GM12878 (cell line): ENCODE measurements around the gene SPTLC2. TPM values are rescaled to one million over a fixed set of nuclear protein-coding genes. Genes with fewer than 3 reads are reported as not detected.

Experiments
- ATAC-seq: fragments of 200-7000 bp; cut with Tn5 transposase; 3 replicates; pipeline ENCODE4 v1.9.1; 2020; ENCODE audit warnings: mild to moderate bottlenecking, moderate library complexity
- BruUV-seq: library from RNA; stranded (reverse); fragments of 400-500 nt; replicated peaks from 2 replicates; lab custom pipeline; 2021; lab: Mats Ljungman, UMichigan
- CTCF ChIA-PET: fragments of 300-600 bp; sonication (Branson Sonifier 250); formaldehyde crosslinking; extraction: SDS; loops from one replicate; lab custom pipeline; 2021; ENCODE audit warnings: inconsistent platforms; lab: Yijun Ruan, JAX
- POLR2A ChIA-PET: fragments of 350-600 bp; formaldehyde crosslinking; extraction: SDS; loops from one replicate; lab custom pipeline; 2021; ENCODE audit warnings: inconsistent platforms; lab: Charles Lee
- RAD21 ChIA-PET: fragments of 300-600 bp; sonication (Branson Sonifier 250); formaldehyde crosslinking; loops from one replicate; lab custom pipeline; 2023; ENCODE audit warnings: antibody characterized with exemption; ENCODE audit not compliant: unreplicated experiment; lab: Charles Lee
- SMC1A ChIA-PET: fragments of 300-600 bp; sonication (Branson Sonifier 250); formaldehyde crosslinking; loops from one replicate; lab custom pipeline; 2023; ENCODE audit not compliant: unreplicated experiment, uncharacterized antibody; lab: Charles Lee
- DNase-seq: peaks from one replicate; pipeline ENCODE4 v3.0.0-alpha.2; 2011; ENCODE audit warnings: low read depth, low spot score
- FAIRE-seq: peaks from 3 replicates; lab custom pipeline; 2011; peaks lifted over from hg19 to GRCh38; lab: Jason Lieb, UNC
- H2AFZ ChIP-seq: 2 replicates; pipeline ENCODE4 v1.6.0; 2011; ENCODE audit warnings: low read depth, low read length, control low read depth; ENCODE audit not compliant: control insufficient read depth
- H3K27ac ChIP-seq: 2 replicates; pipeline ENCODE4 v1.5.1; 2011; ENCODE audit warnings: control low read depth; ENCODE audit not compliant: control insufficient read depth, insufficient read depth
- H3K27me3 ChIP-seq, 2 experiments: replicated peaks in 1 of 2; 2 replicates each; pipeline versions ENCODE4 v1.6.0 to v1.6.1; 2011; ENCODE audit warnings: low read length in 1 of 2; ENCODE audit not compliant: control insufficient read depth in 2 of 2, insufficient read depth in 2 of 2
- H3K36me3 ChIP-seq, 2 experiments: 2 replicates each; pipeline ENCODE4 v1.5.1; 2011; ENCODE audit warnings: low read length in 1 of 2; ENCODE audit not compliant: control insufficient read depth in 2 of 2, insufficient read depth in 2 of 2
- H3K4me1 ChIP-seq: 2 replicates; pipeline ENCODE4 v1.6.1; 2011; ENCODE audit warnings: mild to moderate bottlenecking, low read length, moderate library complexity, mixed read lengths; ENCODE audit not compliant: control insufficient read depth, insufficient read depth
- H3K4me2 ChIP-seq: 2 replicates; pipeline ENCODE4 v1.6.0; 2011; ENCODE audit warnings: control low read depth; ENCODE audit not compliant: control insufficient read depth, insufficient read depth
- H3K4me3 ChIP-seq: fragments of 200-600 bp; sonication (generic); 2 replicates; pipeline ENCODE4 v1.5.1; 2016
- H3K79me2 ChIP-seq: 2 replicates; pipeline ENCODE4 v1.6.0; 2011; ENCODE audit warnings: low read length; ENCODE audit not compliant: control insufficient read depth, insufficient read depth
- H3K9ac ChIP-seq: 2 replicates; pipeline ENCODE4 v1.8.0; 2011; ENCODE audit warnings: low read length, control low read depth, mixed read lengths; ENCODE audit not compliant: control insufficient read depth, insufficient read depth
- H3K9me3 ChIP-seq: replicated peaks from 3 replicates; pipeline ENCODE4 v1.5.1; 2011; ENCODE audit warnings: mild to moderate bottlenecking, low read length; ENCODE audit not compliant: control insufficient read depth, insufficient read depth
- H4K20me1 ChIP-seq: 2 replicates; pipeline ENCODE4 v1.6.0; 2011; ENCODE audit not compliant: control insufficient read depth, insufficient read depth
- MEF2B ChIP-seq: fragments of 450-650 bp; IDR thresholded peaks from 2 replicates; pipeline ENCODE4 v1.6.1; 2018; ENCODE audit warnings: mild to moderate bottlenecking, moderate library complexity; ENCODE audit not compliant: partially characterized antibody, poor library complexity, severe bottlenecking
- RBBP5 ChIP-seq: fragments of 200-600 bp; sonication (generic); conservative IDR thresholded peaks from 2 replicates; pipeline ENCODE4 v1.6.1; 2016
- RELA ChIP-seq: fragments of 450-650 bp; IDR thresholded peaks from 2 replicates; pipeline ENCODE4 v1.8.0; 2014; ENCODE audit warnings: borderline replicate concordance; ENCODE audit not compliant: partially characterized antibody
- SMAD1 ChIP-seq: fragments of 450-650 bp; IDR thresholded peaks from 2 replicates; pipeline ENCODE4 v1.6.1; 2018; ENCODE audit warnings: mild to moderate bottlenecking, low read depth; ENCODE audit not compliant: partially characterized antibody
- SRF ChIP-seq, 2 experiments: IDR thresholded peaks; 2 replicates each; pipeline ENCODE4 v1.6.1; 2011; ENCODE audit warnings: low read depth in 2 of 2, low read length in 2 of 2, mild to moderate bottlenecking in 1 of 2, moderate library complexity in 1 of 2
- WRNIP1 ChIP-seq: IDR thresholded peaks from 2 replicates; pipeline ENCODE4 v1.6.1; 2011; ENCODE audit warnings: low read depth, low read length, improper control_type of control experiment, borderline replicate concordance
- WGBS: methylation state at CpG from one replicate; pipeline ENCODE4 v1.1.6; 2016; ENCODE audit warnings: low lambda C conversion rate; ENCODE audit not compliant: insufficient replicate concordance, insufficient coverage; ENCODE audit errors: missing lambda C conversion rate; 5-methylcytosine and 5-hydroxymethylcytosine counted together
- in situ Hi-C: fragments of 300-500 bp; cut with MboI; formaldehyde crosslinking; loops from 9 replicates; pipeline ENCODE4 v1.14.3; 2018; ENCODE audit warnings: mixed read lengths
- intact Hi-C: fragments of 100-400 bp; cut with micrococcal nuclease; formaldehyde crosslinking; loops from one replicate; pipeline ENCODE4 v1.14.2; 2022; ENCODE audit not compliant: unreplicated experiment
- polyA plus RNA-seq, 11 experiments: library from polyadenylated mRNA; depleted of rRNA in 4 of 11; unstranded in 6 of 11; stranded (reverse) in 5 of 11; fragments of >200 nt; fragmentation: Nextera tagmentation in 4 of 11; fragmentation: Illumina TruSeq in 1 of 11; extraction: Ambion mirVana in 4 of 11; extraction: Trizol in 1 of 11; gene quantifications; 1 replicate in 1 of 11; 2 replicates in 10 of 11; pipeline versions ENCODE4 v1.2.1 to v1.2.3, GENCODE V29; 2011 to 2016; ENCODE audit warnings: inconsistent platforms in 2 of 11, missing spikeins in 2 of 11, low read depth in 1 of 11
- total RNA-seq, 4 experiments: library from RNA; depleted of rRNA in 3 of 4; stranded (reverse); fragments of >200 nt in 3 of 4; fragmentation: Illumina TruSeq in 1 of 4; extraction: Trizol in 1 of 4; gene quantifications; 2 replicates each; pipeline versions ENCODE4 v1.2.1 to v1.2.3, GENCODE V29; 2013 to 2021

Gene SPTLC2
- total and polyA plus RNA-seq, 10 of the 15 experiments (the other 5 are each of a cell fraction or from before 2014, with no cell fraction given) = 6.9 to 35.1 (median 19.7) TPM

- no peak for TF ChIP-seq SMAD1
- TF ChIP-seq WRNIP1 = no peak
- no peak for TF ChIP-seq MEF2B
These were observed 100.3 kb downstream of the SPTLC2 start (continued) for GRCh38 chr14:77516126-77516525.

- POLR2A ChIA-PET = no interaction called here
- Histone ChIP-seq H4K20me1 (no peaks in the 10 kb centered on the region), H3K27me3 (no peaks in the 10 kb centered on the region), H3K4me2 (no peak overlapping the region), H3K9me3 (no peaks in the 10 kb centered on the region), H3K9ac (no peak overlapping the region), H3K36me3 (peaks cover 3 to 10% of the 10 kb centered on the region in 2 experiments; a peak in 2 of 4 replicates), H3K27ac (no peak overlapping the region), H3K79me2 (no peaks in the 10 kb centered on the region), H3K4me3 (no peak overlapping the region), H3K4me1 (no peaks in the 10 kb centered on the region), H2AFZ (no peak overlapping the region)
- ATAC-seq = no peak
- SMC1A ChIA-PET = no interaction called here
- intact Hi-C loops = no loop called here
- CTCF ChIA-PET = no interaction called here
- no peak for DNase-seq
- in situ Hi-C loops = no loop called here
- 84% methylated on average over 8 of the region's 8 CpGs for WGBS
- RAD21 ChIA-PET = no interaction called here
- TF ChIP-seq RELA (no peak), RBBP5 (no peak), SRF (IDR thresholded peaks at IDR 0.05; ENCODE audit: low read depth in 2 of 2, low read length in 2 of 2) (no peak)
- no TSS peak for BruUV-seq
- FAIRE-seq = no peak
These were observed 104.8 kb downstream of the SPTLC2 start for GRCh38 chr14:77511486-77512162.
